ENCODE measurements around the gene TLK1.

GRCh38 chr2:171036532-171036931, 124.2 kb downstream of the TLK1 start:
- TF ChIP-seq CTCF (conservative IDR thresholded peaks at IDR 0.05; ENCODE audit: low read depth, low read length) (no peak), EZH2 (IDR thresholded peaks at IDR 0.05; ENCODE audit: borderline replicate concordance, low read depth, low read length, poor library complexity, severe bottlenecking) (no peak)
